ENCODE measurements around the gene HOXB9. TPM values are rescaled to one million over a fixed set of nuclear protein-coding genes. Genes with fewer than 3 reads are reported as not detected.

HOXB9 gene
- total and polyA plus RNA-seq, 3 experiments from 2014 or later, result 2.0 to 2.6 TPM; not detected in 1

DNA sequence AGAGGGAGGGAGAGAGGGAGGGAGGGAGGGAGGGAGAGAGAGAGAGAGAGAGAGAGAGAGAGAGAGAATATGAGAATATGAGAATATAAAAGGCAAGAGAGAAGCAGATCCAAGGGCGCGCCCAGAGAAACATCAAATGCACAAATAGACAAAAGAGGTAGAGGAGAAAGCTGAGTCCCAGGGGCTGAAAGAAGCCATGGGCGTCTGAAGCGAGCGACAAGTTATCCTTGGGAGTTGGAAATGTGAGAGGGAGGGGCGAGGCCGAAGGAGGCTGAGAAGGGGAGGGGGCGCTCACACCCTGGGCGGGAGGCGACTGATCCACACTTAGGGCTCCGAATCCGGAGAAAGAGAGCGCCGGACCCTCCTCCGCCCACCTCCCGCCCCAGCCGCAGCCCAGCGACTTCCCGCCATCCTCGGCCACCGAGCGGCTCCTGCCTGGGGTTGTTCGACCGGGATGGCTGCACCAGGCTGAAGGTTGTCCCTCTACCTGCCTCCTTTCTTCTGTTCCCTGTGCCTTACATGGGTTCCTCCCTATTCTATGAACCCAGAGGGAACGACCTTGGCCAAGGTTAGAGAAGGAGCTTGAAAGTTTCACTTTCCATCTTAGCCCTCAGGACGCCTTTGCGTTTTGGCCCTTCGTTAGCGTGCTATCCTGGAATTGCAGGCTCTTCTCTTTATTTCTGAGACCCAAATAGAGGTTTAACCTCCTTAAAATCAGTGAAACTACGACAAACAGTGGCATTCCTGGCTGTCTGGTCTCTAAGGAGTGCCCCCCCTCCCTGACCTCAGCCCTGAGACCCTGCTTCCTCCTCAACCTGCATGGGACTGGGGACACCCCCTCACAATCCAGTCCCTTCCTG is 21.2 kb upstream of the HOXB9 start:
- Mint-ChIP-seq H3K36me3 (peaks cover 0 to 1% (median 0%) of the 10 kb centered on the region in 3 donors), H3K9me3 (no peaks in the 10 kb centered on the region), H3K4me1 (peaks cover 15 to 32% (median 24%) of the 10 kb centered on the region in 3 donors), H3K4me3 (peak overlapping the region; percentile 82 to 96 (median 87)), H3K27me3 (peaks cover 40 to 45% of the 10 kb centered on the region in 2 donors), H3K27ac (peak overlapping the region in 5 of 8 donors; percentile 44 to 97 (median 58))
- CTCF ChIA-PET, result interaction anchor here (1.2 to 2.5 kb wide), 2 partner anchors 11 to 21 kb away, joined by 3 to 13 read pairs; partner anchors contain the start of gene HOXB9
- Histone ChIP-seq H3K9me3 (ENCODE audit: low read length) (no peaks in the 10 kb centered on the region), H3K36me3 (ENCODE audit: insufficient read depth, low read length) (no peaks in the 10 kb centered on the region), H3K4me1 (ENCODE audit: insufficient read depth, low read length) (peaks cover 15% of the 10 kb centered on the region), H3K27me3 (ENCODE audit: insufficient read depth, low read length, poor library complexity, severe bottlenecking) (peaks cover 24% of the 10 kb centered on the region), H3K27ac (ENCODE audit: low read depth, low read length) (no peak overlapping the region), H3K4me3 (ENCODE audit: low read length) (peak overlapping the region; percentile 57)
- no peak for DNase-seq
- POLR2A ChIA-PET, result interaction anchor here (0.6 kb wide), 1 partner anchor 249 kb away, joined by 3 read pairs; no protein-coding TSS in a partner anchor

DNA sequence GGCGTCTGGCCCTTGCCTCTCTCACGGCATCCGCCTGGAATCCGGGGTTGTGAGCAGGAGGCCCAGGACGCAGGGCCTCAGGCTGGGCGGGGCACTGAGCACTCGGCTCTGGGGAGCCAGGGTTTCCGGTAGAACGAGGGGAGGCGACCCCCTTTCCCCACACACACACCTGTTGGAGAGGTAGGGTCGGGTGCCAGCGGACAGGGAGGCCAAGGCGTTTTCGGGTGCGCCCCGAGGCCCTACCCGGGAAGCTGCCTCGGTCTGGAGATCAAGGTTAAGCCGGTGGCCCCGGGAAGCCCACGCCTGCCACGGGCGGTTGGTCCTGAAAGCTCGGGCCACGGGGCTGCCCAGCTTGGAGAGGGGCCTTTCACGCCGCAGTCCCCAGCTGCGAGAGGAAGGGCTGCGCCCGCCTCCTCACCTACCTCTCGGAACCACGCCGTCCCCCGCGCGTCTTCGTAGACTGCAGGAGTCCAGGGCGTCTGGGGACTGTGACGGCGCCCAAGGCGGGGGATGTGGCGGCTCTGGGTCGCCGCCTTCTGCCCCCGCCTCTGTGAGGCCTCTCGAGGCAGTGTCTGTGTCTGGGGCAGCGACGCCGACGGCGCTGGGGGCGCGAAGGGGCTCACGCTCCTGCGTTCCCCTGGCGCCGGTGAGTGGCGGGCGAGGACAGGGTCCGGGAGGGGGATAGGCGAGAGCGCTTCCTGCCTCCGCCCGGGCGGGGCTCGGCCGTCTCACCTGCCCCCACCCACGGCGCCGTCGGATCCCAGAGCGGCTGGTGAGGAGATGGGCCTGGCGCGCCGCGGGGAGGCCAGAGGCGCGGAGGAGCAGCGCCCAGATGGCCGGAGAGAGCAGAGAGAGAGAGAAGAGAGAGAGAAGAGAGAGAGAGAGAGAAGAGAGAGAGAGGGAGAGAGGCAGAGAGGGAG is 20.3 kb upstream of the HOXB9 start:
- H3K4me1 Mint-ChIP-seq, result peaks cover 14 to 35% (median 25%) of the 10 kb centered on the region in 3 donors
- peaks cover 15% of the 10 kb centered on the region for H3K4me1 ChIP-seq (ENCODE audit: insufficient read depth, low read length)
- H3K27ac ChIP-seq (ENCODE audit: low read depth, low read length), result no peak overlapping the region
- peak in 4 of 5 donors; percentile 19 to 62 (median 34) for DNase-seq
- H3K27ac Mint-ChIP-seq, result peak overlapping the region in 4 of 8 donors; percentile 13 to 97 (median 54)
- peaks cover 47 to 52% of the 10 kb centered on the region in 2 donors for H3K27me3 Mint-ChIP-seq
- H3K36me3 ChIP-seq (ENCODE audit: insufficient read depth, low read length), result no peaks in the 10 kb centered on the region
- POLR2A ChIA-PET, result no interaction called here
- peak overlapping the region; percentile 82 to 96 (median 87) for H3K4me3 Mint-ChIP-seq
- no peaks in the 10 kb centered on the region for H3K9me3 ChIP-seq (ENCODE audit: low read length)
- H3K27me3 ChIP-seq (ENCODE audit: insufficient read depth, low read length, poor library complexity, severe bottlenecking), result peaks cover 30% of the 10 kb centered on the region
- CTCF ChIA-PET, result interaction anchor here (2.5 kb wide), 1 partner anchor 10 kb away, joined by 13 read pairs; no protein-coding TSS in a partner anchor
- peak overlapping the region; percentile 57 for H3K4me3 ChIP-seq (ENCODE audit: low read length)
- H3K9me3 Mint-ChIP-seq, result no peaks in the 10 kb centered on the region
- H3K36me3 Mint-ChIP-seq, result peaks cover 0 to 1% (median 0%) of the 10 kb centered on the region in 3 donors

DNA sequence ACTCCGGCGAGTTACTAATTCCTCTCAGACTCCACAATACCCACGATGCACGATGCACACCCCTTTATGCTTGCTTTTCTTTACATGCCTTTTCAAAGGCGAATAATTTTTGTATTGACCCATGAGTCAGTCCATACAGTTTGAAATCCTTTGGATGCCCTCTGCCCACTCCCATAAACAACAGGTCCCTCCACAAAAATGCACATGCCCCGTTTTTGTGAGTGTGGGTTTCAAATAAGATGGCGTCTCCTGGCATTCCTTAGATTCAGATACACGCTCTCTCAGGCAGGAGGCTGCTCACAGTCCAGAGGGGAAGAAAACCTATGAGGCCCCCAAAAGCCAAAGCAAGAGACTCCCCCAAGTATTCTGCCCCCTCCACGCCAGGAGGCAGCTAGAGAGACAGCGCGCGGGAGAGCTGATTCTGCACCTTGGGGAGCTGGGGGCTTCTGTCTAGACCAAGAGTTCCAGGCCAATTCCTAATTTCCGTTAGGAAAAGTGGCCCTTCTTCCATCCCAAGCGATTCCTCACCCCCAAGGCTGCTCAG is 19.6 kb upstream of the HOXB9 start:
- peaks cover 16 to 38% (median 28%) of the 10 kb centered on the region in 3 donors for H3K4me1 Mint-ChIP-seq
- peak overlapping the region in 3 of 8 donors; percentile 34 to 60 (median 39) for H3K27ac Mint-ChIP-seq
- DNase-seq, result no peak
- H3K9me3 Mint-ChIP-seq, result no peaks in the 10 kb centered on the region
- Histone ChIP-seq H3K27ac (ENCODE audit: low read depth, low read length) (no peak overlapping the region), H3K4me3 (ENCODE audit: low read length) (peak overlapping the region; percentile 19), H3K36me3 (ENCODE audit: insufficient read depth, low read length) (no peaks in the 10 kb centered on the region), H3K27me3 (ENCODE audit: insufficient read depth, low read length, poor library complexity, severe bottlenecking) (peaks cover 30% of the 10 kb centered on the region), H3K9me3 (ENCODE audit: low read length) (no peaks in the 10 kb centered on the region), H3K4me1 (ENCODE audit: insufficient read depth, low read length) (peaks cover 15% of the 10 kb centered on the region)
- ChIA-PET POLR2A (no interaction called here), CTCF (interaction anchor here (2.5 kb wide), 1 partner anchor 9 kb away, joined by 13 read pairs; no protein-coding TSS in a partner anchor)
- peaks cover 55 to 59% of the 10 kb centered on the region in 2 donors for H3K27me3 Mint-ChIP-seq
- H3K36me3 Mint-ChIP-seq, result peaks cover 0 to 1% (median 0%) of the 10 kb centered on the region in 3 donors
- peak overlapping the region; percentile 16 to 96 (median 72) for H3K4me3 Mint-ChIP-seq

DNA sequence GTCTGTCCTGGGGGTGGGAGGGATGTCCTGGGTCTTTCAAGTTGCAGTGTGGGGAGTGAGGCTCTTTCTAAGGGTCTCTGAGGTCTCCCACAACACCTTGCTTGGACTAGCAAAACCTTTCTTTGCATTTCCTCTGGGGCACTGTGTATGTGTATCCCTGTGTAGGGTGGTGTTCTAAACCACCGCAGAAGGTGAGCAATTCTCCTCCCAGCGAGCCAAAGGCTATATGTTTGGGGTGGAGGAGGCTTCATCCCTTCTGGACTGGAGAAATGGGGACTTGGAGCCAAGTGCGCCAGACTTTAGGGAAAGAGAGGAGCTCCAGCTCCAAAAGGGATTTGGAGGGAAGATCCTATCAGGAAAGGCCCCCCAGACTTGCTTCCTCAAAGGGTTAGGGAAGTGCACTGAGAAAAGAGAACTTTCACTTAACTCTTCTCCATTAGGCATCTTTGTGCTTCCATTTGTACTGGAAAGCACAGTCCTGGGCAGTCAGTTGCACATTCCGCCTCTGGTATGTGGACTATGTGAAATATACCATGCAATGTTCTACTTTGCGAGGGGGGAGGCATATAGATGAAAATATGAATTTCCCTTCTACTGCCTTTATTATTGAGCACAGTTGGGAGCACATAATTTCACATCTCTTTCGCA is 18.9 kb upstream of the HOXB9 start:
- Mint-ChIP-seq H3K36me3 (peaks cover 0 to 1% (median 0%) of the 10 kb centered on the region in 3 donors), H3K27me3 (peaks cover 55 to 64% of the 10 kb centered on the region in 2 donors), H3K4me3 (peak overlapping the region in 6 of 7 donors; percentile 23 to 87 (median 72)), H3K4me1 (peaks cover 16 to 38% (median 28%) of the 10 kb centered on the region in 3 donors), H3K27ac (peak overlapping the region in 3 of 8 donors; percentile 20 to 60 (median 34)), H3K9me3 (no peaks in the 10 kb centered on the region)
- H3K36me3 ChIP-seq (ENCODE audit: insufficient read depth, low read length), result no peaks in the 10 kb centered on the region
- ChIA-PET CTCF (no interaction called here), POLR2A (no interaction called here)
- DNase-seq, result no peak
- H3K27me3 ChIP-seq (ENCODE audit: insufficient read depth, low read length, poor library complexity, severe bottlenecking), result peaks cover 30% of the 10 kb centered on the region
- H3K4me1 ChIP-seq (ENCODE audit: insufficient read depth, low read length), result peaks cover 15% of the 10 kb centered on the region
- no peak overlapping the region for H3K27ac ChIP-seq (ENCODE audit: low read depth, low read length)
- H3K9me3 ChIP-seq (ENCODE audit: low read length), result no peaks in the 10 kb centered on the region
- H3K4me3 ChIP-seq (ENCODE audit: low read length), result no peak overlapping the region

DNA sequence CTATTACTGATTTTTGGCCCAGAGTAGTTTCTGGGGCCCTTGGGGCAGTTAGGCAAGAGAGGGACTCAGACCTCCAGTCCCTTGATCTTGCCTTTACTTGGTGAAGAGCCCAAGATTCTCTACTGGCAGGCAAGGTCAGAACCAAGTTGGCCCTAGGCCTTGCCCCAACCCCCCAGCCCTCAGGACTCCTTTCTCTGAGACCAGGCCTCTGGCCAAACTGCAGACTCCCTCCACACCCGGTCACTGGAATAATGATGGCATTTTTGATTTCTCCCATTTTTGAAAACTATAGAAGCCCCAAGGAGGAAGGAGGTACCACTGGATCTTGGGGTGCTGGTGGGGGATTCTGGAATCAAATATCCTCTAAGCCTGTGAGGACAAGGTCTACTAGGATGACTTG is 18.0 kb upstream of the HOXB9 start:
- Histone ChIP-seq H3K4me3 (ENCODE audit: low read length) (no peak overlapping the region), H3K36me3 (ENCODE audit: insufficient read depth, low read length) (no peaks in the 10 kb centered on the region), H3K4me1 (ENCODE audit: insufficient read depth, low read length) (peaks cover 15% of the 10 kb centered on the region), H3K27ac (ENCODE audit: low read depth, low read length) (no peak overlapping the region), H3K27me3 (ENCODE audit: insufficient read depth, low read length, poor library complexity, severe bottlenecking) (peaks cover 32% of the 10 kb centered on the region), H3K9me3 (ENCODE audit: low read length) (no peaks in the 10 kb centered on the region)
- Mint-ChIP-seq H3K27ac (peak overlapping the region in 2 of 8 donors; percentile 20 to 45), H3K4me3 (peak overlapping the region in 1 of 7 donors; percentile 48), H3K4me1 (peaks cover 16 to 38% (median 28%) of the 10 kb centered on the region in 3 donors), H3K36me3 (peaks cover 0 to 1% (median 0%) of the 10 kb centered on the region in 3 donors), H3K9me3 (no peaks in the 10 kb centered on the region), H3K27me3 (peaks cover 61 to 72% of the 10 kb centered on the region in 2 donors)
- ChIA-PET CTCF (no interaction called here), POLR2A (no interaction called here)
- DNase-seq, result no peak

DNA sequence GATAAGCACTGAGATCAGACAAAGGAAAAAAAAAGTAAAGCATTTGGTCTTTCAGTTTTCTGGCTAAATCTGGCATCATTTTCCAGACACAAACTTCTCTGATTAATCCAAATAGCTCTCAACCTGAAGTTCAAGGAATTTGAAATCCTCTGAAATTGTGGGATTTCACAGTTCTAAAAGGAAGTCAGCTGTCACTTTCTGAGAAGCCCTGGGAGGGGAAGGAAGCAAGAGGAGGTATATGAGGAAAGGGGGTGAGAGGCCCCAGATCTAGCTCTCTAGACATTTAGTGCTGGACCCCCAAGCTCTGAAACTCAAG is 17.5 kb upstream of the HOXB9 start:
- H3K27ac ChIP-seq (ENCODE audit: low read depth, low read length), result no peak overlapping the region
- no peak overlapping the region for H3K4me3 ChIP-seq (ENCODE audit: low read length)
- no peaks in the 10 kb centered on the region for H3K9me3 ChIP-seq (ENCODE audit: low read length)
- no peak for DNase-seq
- ChIA-PET CTCF (interaction anchor here (0.8 kb wide), 1 partner anchor 25 kb away, joined by 3 read pairs; no protein-coding TSS in a partner anchor), POLR2A (no interaction called here)
- Mint-ChIP-seq H3K27me3 (peaks cover 61 to 77% of the 10 kb centered on the region in 2 donors), H3K4me3 (peak overlapping the region in 1 of 7 donors; percentile 57), H3K36me3 (peaks cover 0 to 1% (median 0%) of the 10 kb centered on the region in 3 donors), H3K27ac (no peak overlapping the region), H3K9me3 (no peaks in the 10 kb centered on the region), H3K4me1 (peaks cover 16 to 38% (median 28%) of the 10 kb centered on the region in 3 donors)
- H3K4me1 ChIP-seq (ENCODE audit: insufficient read depth, low read length), result peaks cover 15% of the 10 kb centered on the region
- H3K27me3 ChIP-seq (ENCODE audit: insufficient read depth, low read length, poor library complexity, severe bottlenecking), result peaks cover 34% of the 10 kb centered on the region
- no peaks in the 10 kb centered on the region for H3K36me3 ChIP-seq (ENCODE audit: insufficient read depth, low read length)

Data from CD8-positive, alpha-beta memory T cell (primary cell).